ENCODE results near the gene ENDOD1.
A peak's percentile ranks its signal among the peaks of the same experiment; 100 is the strongest.

- TF ChIP-seq RAD21 (conservative IDR thresholded peaks at IDR 0.05 in 1 of 2, IDR thresholded peaks at IDR 0.05 in 1 of 2) (peak; percentile 85 to 86), POLR2A (IDR thresholded peaks at IDR 0.05; ENCODE audit: low read length) (no peak), POLR2AphosphoS2 (conservative IDR thresholded peaks at IDR 0.05; ENCODE audit: low read length) (no peak), USF2 (IDR thresholded peaks at IDR 0.05) (no peak), EP300 (IDR thresholded peaks at IDR 0.05) (no peak), MAX (IDR thresholded peaks at IDR 0.05) (no peak), REST (IDR thresholded peaks at IDR 0.05) (no peak), TP53 (CRISPR knock-in tag; IDR thresholded peaks at IDR 0.05) (no peak), JUN (IDR thresholded peaks at IDR 0.05) (no peak), ZFP36 (IDR thresholded peaks at IDR 0.05; ENCODE audit: borderline replicate concordance, partially characterized antibody) (no peak), RARB (CRISPR knock-in tag; IDR thresholded peaks at IDR 0.05) (no peak)
- TF ChIP-seq, protein P1, sequence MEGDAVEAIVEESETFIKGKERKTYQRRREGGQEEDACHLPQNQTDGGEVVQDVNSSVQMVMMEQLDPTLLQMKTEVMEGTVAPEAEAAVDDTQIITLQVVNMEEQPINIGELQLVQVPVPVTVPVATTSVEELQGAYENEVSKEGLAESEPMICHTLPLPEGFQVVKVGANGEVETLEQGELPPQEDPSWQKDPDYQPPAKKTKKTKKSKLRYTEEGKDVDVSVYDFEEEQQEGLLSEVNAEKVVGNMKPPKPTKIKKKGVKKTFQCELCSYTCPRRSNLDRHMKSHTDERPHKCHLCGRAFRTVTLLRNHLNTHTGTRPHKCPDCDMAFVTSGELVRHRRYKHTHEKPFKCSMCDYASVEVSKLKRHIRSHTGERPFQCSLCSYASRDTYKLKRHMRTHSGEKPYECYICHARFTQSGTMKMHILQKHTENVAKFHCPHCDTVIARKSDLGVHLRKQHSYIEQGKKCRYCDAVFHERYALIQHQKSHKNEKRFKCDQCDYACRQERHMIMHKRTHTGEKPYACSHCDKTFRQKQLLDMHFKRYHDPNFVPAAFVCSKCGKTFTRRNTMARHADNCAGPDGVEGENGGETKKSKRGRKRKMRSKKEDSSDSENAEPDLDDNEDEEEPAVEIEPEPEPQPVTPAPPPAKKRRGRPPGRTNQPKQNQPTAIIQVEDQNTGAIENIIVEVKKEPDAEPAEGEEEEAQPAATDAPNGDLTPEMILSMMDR (IDR thresholded peaks at IDR 0.05): peak; percentile 56
These were observed 64.9 kb downstream of the ENDOD1 start for GRCh38 chr11:95154514-95154913.

All from A549 (cell line).